T-helper 1 cell (primary cell): ENCODE measurements around the gene CSF3.

ENCODE experiments used
- DNase-seq, 5 donors: peaks; one replicate each; pipeline ENCODE4 v3.0.0-alpha.2; 2012 to 2020

CSF3 gene

GRCh38 chr17:40025559-40025958, 10.3 kb downstream of the CSF3 start:
- no peak for DNase-seq

- DNase-seq, result peak in 3 of 5 donors; percentile 18 to 32 (median 23)
Observed at GRCh38 chr17:40025991-40026815, 11.0 kb downstream of the CSF3 start.

GRCh38 chr17:40026816-40027613, 11.8 kb downstream of the CSF3 start:
- peak; percentile 63 to 75 (median 67) for DNase-seq

- no peak for DNase-seq
Observed at GRCh38 chr17:40027614-40028012, 12.4 kb downstream of the CSF3 start.

- no peak for DNase-seq
Observed at GRCh38 chr17:40028595-40028994, 13.4 kb downstream of the CSF3 start.

- DNase-seq, result no peak
Observed at GRCh38 chr17:40031706-40032105, 16.5 kb downstream of the CSF3 start.

GRCh38 chr17:40032322-40033320, 17.4 kb downstream of the CSF3 start:
- no peak for DNase-seq

GRCh38 chr17:40033339-40033738, 18.1 kb downstream of the CSF3 start:
- DNase-seq, result no peak

- DNase-seq, result no peak
Observed at GRCh38 chr17:40034426-40035161, 19.4 kb downstream of the CSF3 start.

- no peak for DNase-seq
Observed at GRCh38 chr17:40035162-40035559, 19.9 kb downstream of the CSF3 start.

GRCh38 chr17:40038882-40039513, 23.8 kb downstream of the CSF3 start:
- no peak for DNase-seq

- DNase-seq, result no peak
Observed at GRCh38 chr17:40041196-40041595, 26.0 kb downstream of the CSF3 start.

- no peak for DNase-seq
Observed at GRCh38 chr17:40056379-40057015, 41.3 kb downstream of the CSF3 start.

- no peak for DNase-seq
Observed at GRCh38 chr17:40058186-40058784, 43.0 kb downstream of the CSF3 start.

- DNase-seq, result no peak
Observed at GRCh38 chr17:40058865-40059264, 43.6 kb downstream of the CSF3 start.

GRCh38 chr17:40059729-40060475, 44.7 kb downstream of the CSF3 start:
- no peak for DNase-seq

- no peak for DNase-seq
Observed at GRCh38 chr17:40060887-40061608, 45.8 kb downstream of the CSF3 start.

GRCh38 chr17:40061609-40062038, 46.4 kb downstream of the CSF3 start:
- no peak for DNase-seq
